CD14-positive monocyte (primary cell): ENCODE measurements around the gene ROBO1. TPM values are rescaled to one million over a fixed set of nuclear protein-coding genes. Genes with fewer than 3 reads are reported as not detected.

ENCODE experiments used
- DNase-seq, 3 donors: peaks; one replicate each; pipeline ENCODE4 v3.0.0-alpha.2; 2011 to 2022
- H2AFZ ChIP-seq: 2 replicates; pipeline ENCODE4 v1.6.0; 2012; ENCODE audit warnings: mild to moderate bottlenecking, low read depth, low read length, inconsistent platforms; ENCODE audit not compliant: insufficient read depth, poor library complexity, severe bottlenecking
- H3K27ac ChIP-seq, 2 donors: 1 replicate in 1 of 2; 2 replicates in 1 of 2; pipeline ENCODE4 v1.5.1; 2012 to 2013; ENCODE audit warnings: low read length in 2 of 2, control low read depth in 1 of 2, inconsistent platforms in 1 of 2, low read depth in 1 of 2, mild to moderate bottlenecking in 1 of 2
- H3K27me3 ChIP-seq, 2 donors: one replicate each; pipeline versions ENCODE4 v1.6.0 to v1.6.1; 2011 to 2013; ENCODE audit warnings: low read length in 2 of 2; ENCODE audit not compliant: control insufficient read depth in 2 of 2, insufficient read depth in 2 of 2
- H3K36me3 ChIP-seq, 2 donors: replicated peaks in 1 of 2; 1 replicate in 1 of 2; 2 replicates in 1 of 2; pipeline versions ENCODE4 v1.5.1 to v1.6.1; 2012 to 2013; ENCODE audit warnings: low read length in 2 of 2, control low read depth in 1 of 2, inconsistent platforms in 1 of 2, mild to moderate bottlenecking in 1 of 2; ENCODE audit not compliant: insufficient read depth in 2 of 2, control insufficient read depth in 1 of 2
- H3K4me1 ChIP-seq, 2 donors: 1 replicate in 1 of 2; 2 replicates in 1 of 2; pipeline versions ENCODE4 v1.5.1 to v1.6.1; 2012 to 2013; ENCODE audit warnings: low read length in 2 of 2, control low read depth in 1 of 2, inconsistent platforms in 1 of 2, mild to moderate bottlenecking in 1 of 2, moderate library complexity in 1 of 2; ENCODE audit not compliant: insufficient read depth in 2 of 2, control insufficient read depth in 1 of 2
- H3K4me2 ChIP-seq: replicated peaks from 2 replicates; pipeline ENCODE3; 2012; ENCODE audit warnings: low read length, moderate library complexity, mild to moderate bottlenecking; ENCODE audit not compliant: poor library complexity, severe bottlenecking; ENCODE audit errors: extremely low read depth
- H3K4me3 ChIP-seq, 3 experiments: fragments of 200-600 bp in 1 of 3; sonication (generic) in 1 of 3; replicated peaks in 1 of 3; 1 replicate in 2 of 3; 2 replicates in 1 of 3; pipeline ENCODE4 v1.5.1; 2011 to 2013; ENCODE audit warnings: low read length in 3 of 3, mild to moderate bottlenecking in 3 of 3, control low read depth in 2 of 3, low read depth in 2 of 3, inconsistent platforms in 1 of 3, moderate library complexity in 1 of 3
- H3K79me2 ChIP-seq: 2 replicates; pipeline ENCODE4 v1.6.0; 2012; ENCODE audit warnings: mild to moderate bottlenecking, control low read depth, inconsistent platforms, low read length, moderate library complexity; ENCODE audit not compliant: insufficient read depth
- H3K9ac ChIP-seq: 2 replicates; pipeline ENCODE4 v1.6.0; 2017; ENCODE audit warnings: low read length, mild to moderate bottlenecking; ENCODE audit not compliant: insufficient read depth, poor library complexity, severe bottlenecking
- H3K9me3 ChIP-seq, 2 donors: replicated peaks in 1 of 2; 1 replicate in 1 of 2; 2 replicates in 1 of 2; pipeline versions ENCODE4 v1.5.1 to v1.6.1; 2012 to 2013; ENCODE audit warnings: low read length in 2 of 2, control low read depth in 1 of 2; ENCODE audit not compliant: control insufficient read depth in 1 of 2, insufficient read depth in 1 of 2
- H4K20me1 ChIP-seq: 2 replicates; pipeline ENCODE4 v1.6.0; 2012; ENCODE audit warnings: mild to moderate bottlenecking, low read length, control low read depth, moderate library complexity; ENCODE audit not compliant: insufficient read depth
- H3K27ac Mint-ChIP-seq, 7 donors: one replicate each; pipeline ENCODE4 v1.8.0; 2020; ENCODE audit warnings: mild to moderate bottlenecking in 7 of 7, mixed read lengths in 7 of 7, moderate library complexity in 6 of 7, inconsistent platforms in 2 of 7
- H3K27me3 Mint-ChIP-seq, 3 donors: one replicate each; pipeline ENCODE4 v1.8.0; 2021 to 2022; ENCODE audit warnings: low read depth in 3 of 3, mild to moderate bottlenecking in 3 of 3, mixed read lengths in 3 of 3, moderate library complexity in 3 of 3, inconsistent platforms in 1 of 3
- H3K36me3 Mint-ChIP-seq, 2 donors: one replicate each; pipeline ENCODE4 v1.8.0; 2020; ENCODE audit warnings: mixed read lengths in 2 of 2, inconsistent platforms in 1 of 2, mild to moderate bottlenecking in 1 of 2
- H3K4me1 Mint-ChIP-seq: one replicate; pipeline ENCODE4 v1.8.0; 2020; ENCODE audit warnings: mild to moderate bottlenecking, mixed read lengths
- H3K4me3 Mint-ChIP-seq, 2 donors: one replicate each; pipeline ENCODE4 v1.8.0; 2020; ENCODE audit warnings: mild to moderate bottlenecking in 2 of 2, mixed read lengths in 2 of 2, moderate library complexity in 1 of 2
- H3K9me3 Mint-ChIP-seq, 7 donors: one replicate each; pipeline ENCODE4 v1.8.0; 2020 to 2022; ENCODE audit warnings: mixed read lengths in 7 of 7, mild to moderate bottlenecking in 6 of 7, moderate library complexity in 6 of 7, inconsistent platforms in 2 of 7
- WGBS: methylation state at CpG from one replicate; pipeline ENCODE4 v1.1.5; 2013; ENCODE audit warnings: missing lambda C conversion rate; ENCODE audit not compliant: insufficient coverage; 5-methylcytosine and 5-hydroxymethylcytosine counted together
- intact Hi-C, 2 donors: fragments of 100-400 bp; cut with micrococcal nuclease; formaldehyde crosslinking; loops; one replicate each; pipeline versions ENCODE4 v1.15.0 to v1.15.1; 2023
- polyA plus RNA-seq, 3 donors: library from polyadenylated mRNA; depleted of rRNA in 1 of 3; unstranded in 2 of 3; stranded (reverse) in 1 of 3; fragments of 300-500 nt in 2 of 3; fragments of >200 nt in 1 of 3; fragmentation: Illumina TruSeq in 2 of 3; gene quantifications; 1 replicate in 2 of 3; 2 replicates in 1 of 3; pipeline ENCODE4 v1.2.3, GENCODE V29; 2012 to 2021
- TF ChIP-seq, protein P1 (sequence below): fragments of 200-600 bp; IDR thresholded peaks from one replicate; pipeline ENCODE4 v1.8.0; 2022; ENCODE audit warnings: antibody characterized with exemption, mild to moderate bottlenecking

ROBO1 gene
- polyA plus RNA-seq, 3 donors: 0.09 to 0.10 TPM; not detected in 1

GRCh38 chr3:79018671-79019136 is 749.1 kb downstream of the ROBO1 start:
- Histone ChIP-seq H3K9ac (no peak overlapping the region), H3K4me2 (peak overlapping the region; percentile 57), H3K79me2 (no peaks in the 10 kb centered on the region), H3K36me3 (no peaks in the 10 kb centered on the region), H3K27ac (no peak overlapping the region), H3K4me3 (peak overlapping the region in 1 of 3 experiments; percentile 58), H3K4me1 (peaks cover 2 to 6% of the 10 kb centered on the region in 2 donors), H3K9me3 (peaks cover 0 to 8% of the 10 kb centered on the region in 2 donors), H2AFZ (peak overlapping the region; percentile 65), H3K27me3 (peaks cover 29 to 45% of the 10 kb centered on the region in 2 donors), H4K20me1 (no peaks in the 10 kb centered on the region)
- intact Hi-C loops: no loop called here
- DNase-seq: no peak
- Mint-ChIP-seq H3K27me3 (peaks cover 0 to 17% (median 10%) of the 10 kb centered on the region in 3 donors), H3K27ac (no peak overlapping the region), H3K9me3 (peaks cover 0 to 8% (median 4%) of the 10 kb centered on the region in 7 donors), H3K4me3 (no peak overlapping the region), H3K36me3 (peaks cover 0 to 4% of the 10 kb centered on the region in 2 donors), H3K4me1 (peaks cover 6% of the 10 kb centered on the region)
- TF ChIP-seq, protein P1, sequence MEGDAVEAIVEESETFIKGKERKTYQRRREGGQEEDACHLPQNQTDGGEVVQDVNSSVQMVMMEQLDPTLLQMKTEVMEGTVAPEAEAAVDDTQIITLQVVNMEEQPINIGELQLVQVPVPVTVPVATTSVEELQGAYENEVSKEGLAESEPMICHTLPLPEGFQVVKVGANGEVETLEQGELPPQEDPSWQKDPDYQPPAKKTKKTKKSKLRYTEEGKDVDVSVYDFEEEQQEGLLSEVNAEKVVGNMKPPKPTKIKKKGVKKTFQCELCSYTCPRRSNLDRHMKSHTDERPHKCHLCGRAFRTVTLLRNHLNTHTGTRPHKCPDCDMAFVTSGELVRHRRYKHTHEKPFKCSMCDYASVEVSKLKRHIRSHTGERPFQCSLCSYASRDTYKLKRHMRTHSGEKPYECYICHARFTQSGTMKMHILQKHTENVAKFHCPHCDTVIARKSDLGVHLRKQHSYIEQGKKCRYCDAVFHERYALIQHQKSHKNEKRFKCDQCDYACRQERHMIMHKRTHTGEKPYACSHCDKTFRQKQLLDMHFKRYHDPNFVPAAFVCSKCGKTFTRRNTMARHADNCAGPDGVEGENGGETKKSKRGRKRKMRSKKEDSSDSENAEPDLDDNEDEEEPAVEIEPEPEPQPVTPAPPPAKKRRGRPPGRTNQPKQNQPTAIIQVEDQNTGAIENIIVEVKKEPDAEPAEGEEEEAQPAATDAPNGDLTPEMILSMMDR: no peak
- WGBS: 1% methylated on average over 44 of the region's 44 CpGs

- 2% methylated on average over 11 of the region's 15 CpGs for WGBS
These were observed 749.5 kb downstream of the ROBO1 start for GRCh38 chr3:79018265-79018664.

More at GRCh38 chr3:79018265-79018664, 749.5 kb downstream of the ROBO1 start:
- no peaks in the 10 kb centered on the region for H4K20me1 ChIP-seq
- no peaks in the 10 kb centered on the region for H3K79me2 ChIP-seq
- H3K9me3 ChIP-seq: peaks cover 0 to 8% of the 10 kb centered on the region in 2 donors
- Mint-ChIP-seq H3K27me3 (peaks cover 0 to 17% (median 10%) of the 10 kb centered on the region in 3 donors), H3K36me3 (peaks cover 0 to 4% of the 10 kb centered on the region in 2 donors), H3K4me3 (no peak overlapping the region), H3K27ac (no peak overlapping the region), H3K9me3 (peaks cover 0 to 8% (median 4%) of the 10 kb centered on the region in 7 donors), H3K4me1 (peaks cover 6% of the 10 kb centered on the region)
- no peak overlapping the region for H3K9ac ChIP-seq
- H3K4me2 ChIP-seq: peak overlapping the region; percentile 57
- no peaks in the 10 kb centered on the region for H3K36me3 ChIP-seq
- H3K4me3 ChIP-seq: peak overlapping the region in 1 of 3 experiments; percentile 58
- intact Hi-C loops: no loop called here
- H3K27ac ChIP-seq: no peak overlapping the region
- no peak for DNase-seq
- H3K4me1 ChIP-seq: peaks cover 2 to 6% of the 10 kb centered on the region in 2 donors
- TF ChIP-seq, protein P1: no peak
- H2AFZ ChIP-seq: no peak overlapping the region
- H3K27me3 ChIP-seq: peaks cover 29 to 45% of the 10 kb centered on the region in 2 donors
